ENCODE measurements around the gene PITRM1.
"Not testable (repeated sequence)": the region's sequence is repeated elsewhere in the genome, so short reads cannot be mapped to it uniquely, and the experiment has no call there.

The PITRM1 gene, protein sequence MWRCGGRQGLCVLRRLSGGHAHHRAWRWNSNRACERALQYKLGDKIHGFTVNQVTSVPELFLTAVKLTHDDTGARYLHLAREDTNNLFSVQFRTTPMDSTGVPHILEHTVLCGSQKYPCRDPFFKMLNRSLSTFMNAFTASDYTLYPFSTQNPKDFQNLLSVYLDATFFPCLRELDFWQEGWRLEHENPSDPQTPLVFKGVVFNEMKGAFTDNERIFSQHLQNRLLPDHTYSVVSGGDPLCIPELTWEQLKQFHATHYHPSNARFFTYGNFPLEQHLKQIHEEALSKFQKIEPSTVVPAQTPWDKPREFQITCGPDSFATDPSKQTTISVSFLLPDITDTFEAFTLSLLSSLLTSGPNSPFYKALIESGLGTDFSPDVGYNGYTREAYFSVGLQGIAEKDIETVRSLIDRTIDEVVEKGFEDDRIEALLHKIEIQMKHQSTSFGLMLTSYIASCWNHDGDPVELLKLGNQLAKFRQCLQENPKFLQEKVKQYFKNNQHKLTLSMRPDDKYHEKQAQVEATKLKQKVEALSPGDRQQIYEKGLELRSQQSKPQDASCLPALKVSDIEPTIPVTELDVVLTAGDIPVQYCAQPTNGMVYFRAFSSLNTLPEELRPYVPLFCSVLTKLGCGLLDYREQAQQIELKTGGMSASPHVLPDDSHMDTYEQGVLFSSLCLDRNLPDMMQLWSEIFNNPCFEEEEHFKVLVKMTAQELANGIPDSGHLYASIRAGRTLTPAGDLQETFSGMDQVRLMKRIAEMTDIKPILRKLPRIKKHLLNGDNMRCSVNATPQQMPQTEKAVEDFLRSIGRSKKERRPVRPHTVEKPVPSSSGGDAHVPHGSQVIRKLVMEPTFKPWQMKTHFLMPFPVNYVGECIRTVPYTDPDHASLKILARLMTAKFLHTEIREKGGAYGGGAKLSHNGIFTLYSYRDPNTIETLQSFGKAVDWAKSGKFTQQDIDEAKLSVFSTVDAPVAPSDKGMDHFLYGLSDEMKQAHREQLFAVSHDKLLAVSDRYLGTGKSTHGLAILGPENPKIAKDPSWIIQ

DNA sequence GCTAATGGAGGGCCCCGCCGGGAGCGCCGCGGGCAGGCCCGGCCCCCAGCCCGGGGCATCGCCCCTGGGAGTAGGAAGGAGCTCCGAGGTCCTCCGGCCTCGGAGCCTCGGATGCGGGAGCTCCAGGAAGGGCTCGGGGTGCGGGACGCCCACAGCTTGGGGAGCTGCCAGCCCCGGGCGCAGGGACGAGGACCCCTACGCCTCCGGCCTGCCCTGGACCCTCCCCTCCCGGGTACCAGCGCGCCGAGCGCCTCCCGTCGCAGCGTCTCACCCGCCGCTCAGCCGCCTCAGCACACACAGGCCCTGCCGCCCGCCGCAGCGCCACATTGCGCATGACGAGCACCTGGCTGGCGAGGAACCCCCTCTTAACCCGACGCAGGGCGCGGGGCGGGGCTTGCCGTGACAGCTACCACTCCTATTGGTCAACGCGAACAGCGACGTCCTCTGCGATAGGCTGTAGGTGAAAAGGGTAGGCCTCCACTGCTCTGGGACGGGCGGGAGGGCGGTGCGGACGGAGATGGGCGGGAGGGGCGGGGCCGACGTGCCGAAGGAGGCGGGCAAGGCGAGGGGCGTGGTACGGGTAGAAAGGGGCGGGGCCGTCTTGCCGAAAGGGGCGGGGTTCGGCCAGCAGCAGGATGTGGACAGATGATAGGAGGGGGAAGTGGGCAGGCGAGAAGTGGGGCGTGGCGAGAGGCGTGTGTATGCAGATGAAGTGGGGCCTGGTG, at the start of gene PITRM1:
PITRM1 (minus strand) TSS at position 337 of the 725 bp plus-strand sequence; CDS start at position 327, 10 bp downstream.
- peak; percentile 98 for DNase-seq (ENCODE audit: low read depth)

DNA sequence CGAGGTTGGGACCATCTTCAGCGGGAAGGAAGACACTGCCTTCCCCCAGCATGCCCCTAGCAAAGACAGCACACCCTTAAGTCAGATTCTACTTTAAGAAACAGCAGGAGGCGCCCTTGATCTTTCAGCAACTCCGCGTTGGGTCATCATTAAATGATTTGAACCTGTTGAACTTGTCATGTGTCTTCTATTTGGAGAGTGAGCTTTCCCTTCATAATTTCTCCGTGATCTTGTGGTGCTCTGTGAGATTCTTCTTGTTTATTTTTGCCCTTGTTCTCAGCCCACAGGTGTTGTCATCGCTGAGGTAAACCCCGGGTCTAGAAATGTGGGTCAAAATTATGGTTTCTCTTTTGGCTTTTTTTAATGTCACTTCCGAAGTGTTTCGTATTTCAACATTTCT, 49.5 kb upstream of the PITRM1 start:
- DNase-seq (ENCODE audit: low read depth), result no peak

DNA sequence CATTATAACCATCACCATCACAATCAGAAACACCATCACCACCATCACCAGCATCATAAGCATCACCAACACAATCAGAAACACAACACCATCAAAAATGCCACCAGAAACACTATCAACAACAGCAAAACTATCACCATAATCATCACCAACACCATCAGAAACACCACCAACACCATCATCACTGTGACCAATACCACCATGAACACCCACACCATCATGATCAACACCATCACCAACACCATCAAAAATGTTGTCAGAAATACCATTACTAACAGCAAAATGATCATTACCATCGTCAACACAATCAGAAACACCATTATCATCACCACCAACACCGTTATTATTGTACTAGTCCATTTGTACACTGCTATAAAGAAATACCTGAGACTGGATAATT, 49.0 kb upstream of the PITRM1 start:
- DNase-seq (ENCODE audit: low read depth), result not testable (repeated sequence)

DNA sequence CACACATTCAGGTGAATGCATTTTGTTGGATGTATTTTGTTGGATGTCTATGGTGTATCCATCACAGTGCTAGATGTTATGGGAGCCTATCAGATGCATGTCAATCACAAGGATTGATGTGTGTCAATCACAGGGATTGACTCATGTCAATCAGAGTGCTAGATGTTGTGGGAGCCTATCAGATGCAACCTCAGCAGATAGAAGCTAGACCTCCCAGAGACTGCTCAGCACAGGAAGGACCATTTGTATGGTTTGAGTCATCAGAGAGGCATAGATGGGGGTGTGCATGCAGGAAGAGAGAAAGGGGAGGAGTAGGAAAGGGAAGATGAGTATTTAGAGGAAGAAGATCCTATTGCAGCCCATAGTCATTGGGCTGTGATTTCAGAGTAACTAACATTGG, 48.3 kb upstream of the PITRM1 start:
- DNase-seq (ENCODE audit: low read depth), result no peak

DNA sequence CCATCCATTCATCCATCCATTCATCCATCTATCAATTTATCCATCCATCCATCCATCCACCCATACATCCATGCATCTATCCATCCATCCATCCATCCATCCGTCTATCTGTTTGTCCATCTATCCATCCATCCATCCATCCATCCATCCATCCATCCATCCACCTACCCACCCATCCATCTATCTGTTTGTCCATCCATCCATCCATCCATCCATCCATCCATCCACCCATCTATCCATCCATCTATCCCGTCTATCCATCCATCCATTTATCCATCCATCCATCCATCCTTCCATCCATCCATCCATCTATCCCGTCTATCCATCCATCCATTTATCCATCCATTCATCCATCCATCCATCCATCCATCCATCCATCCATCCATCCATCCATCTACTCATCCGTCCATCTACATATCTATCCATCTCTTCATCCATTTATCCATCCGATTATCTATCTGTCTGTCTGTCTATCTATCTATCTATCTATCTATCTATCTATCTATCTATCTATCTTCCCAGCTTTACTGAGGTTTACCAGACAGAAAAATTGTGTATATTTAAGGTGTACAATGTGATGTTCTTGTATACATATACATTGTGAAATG, 46.5 kb upstream of the PITRM1 start:
- not testable (repeated sequence) for DNase-seq (ENCODE audit: low read depth)

DNA sequence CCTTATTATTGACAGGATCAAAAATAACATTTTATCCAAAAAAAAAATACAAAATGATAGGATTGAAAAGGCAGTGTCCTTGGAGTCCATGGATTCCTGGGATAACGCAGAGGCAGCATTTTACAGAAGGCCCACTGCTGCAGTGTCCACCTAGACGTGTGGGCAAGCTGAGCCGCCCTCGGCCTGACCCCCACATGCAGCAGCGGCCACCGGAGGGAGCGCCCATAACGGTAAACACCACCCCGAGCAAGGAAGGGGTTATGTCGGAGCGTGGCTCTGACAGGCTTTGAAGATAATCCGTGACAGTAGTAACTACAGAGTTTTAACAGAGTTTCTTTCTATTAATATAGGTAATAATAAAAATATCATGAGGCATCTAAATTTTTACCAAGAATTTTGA, 45.3 kb upstream of the PITRM1 start:
- DNase-seq (ENCODE audit: low read depth), result no peak

DNA sequence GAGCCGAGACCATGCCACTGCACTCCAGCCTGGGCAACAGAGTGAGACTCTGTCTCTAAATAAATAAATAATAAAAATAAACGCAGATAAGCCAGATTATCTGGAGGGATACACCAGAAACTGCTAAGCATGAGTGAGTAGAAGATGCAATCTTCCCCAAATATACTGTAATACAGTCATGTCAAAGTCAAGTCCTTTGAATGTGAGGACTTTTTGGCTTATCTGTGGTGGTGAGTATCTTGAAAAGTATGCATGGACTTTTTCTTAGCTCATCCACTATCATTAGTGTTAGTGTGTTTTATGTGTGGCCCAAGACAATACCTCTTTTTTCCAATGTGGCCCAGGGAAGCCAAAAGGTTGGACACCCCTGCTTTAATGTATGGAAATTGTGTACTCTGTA, 44.7 kb upstream of the PITRM1 start:
- DNase-seq (ENCODE audit: low read depth), result no peak

DNA sequence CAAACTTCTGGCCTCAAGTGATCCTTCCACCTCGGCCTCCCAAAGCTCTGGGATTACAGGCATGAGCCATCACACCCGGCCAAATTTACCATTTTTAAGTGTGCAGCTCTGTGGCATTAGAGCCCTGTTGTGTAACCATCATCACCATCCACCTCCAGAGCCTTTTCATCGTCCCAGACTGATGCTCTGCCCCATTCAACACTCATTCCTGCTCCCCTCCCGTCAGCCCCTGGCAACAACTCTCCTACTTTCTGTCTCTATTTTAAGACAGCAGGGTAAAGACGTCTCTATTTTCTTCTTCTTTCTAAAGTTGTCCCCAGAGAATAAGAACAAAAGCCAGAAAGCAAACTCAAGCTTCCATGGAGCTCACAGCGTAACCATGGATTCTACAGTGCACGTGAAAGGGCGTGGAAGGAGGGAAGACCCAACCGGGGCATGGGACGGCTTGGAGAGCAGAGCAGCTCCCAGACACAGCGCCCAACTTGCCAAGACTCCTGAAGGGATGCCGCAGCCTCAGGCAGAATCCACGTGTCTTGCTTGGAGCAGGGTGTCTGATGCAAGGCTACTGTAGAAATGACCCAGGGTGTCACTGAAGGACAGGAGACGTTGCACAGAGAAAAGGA, 42.7 kb upstream of the PITRM1 start:
- DNase-seq (ENCODE audit: low read depth), result no peak

DNA sequence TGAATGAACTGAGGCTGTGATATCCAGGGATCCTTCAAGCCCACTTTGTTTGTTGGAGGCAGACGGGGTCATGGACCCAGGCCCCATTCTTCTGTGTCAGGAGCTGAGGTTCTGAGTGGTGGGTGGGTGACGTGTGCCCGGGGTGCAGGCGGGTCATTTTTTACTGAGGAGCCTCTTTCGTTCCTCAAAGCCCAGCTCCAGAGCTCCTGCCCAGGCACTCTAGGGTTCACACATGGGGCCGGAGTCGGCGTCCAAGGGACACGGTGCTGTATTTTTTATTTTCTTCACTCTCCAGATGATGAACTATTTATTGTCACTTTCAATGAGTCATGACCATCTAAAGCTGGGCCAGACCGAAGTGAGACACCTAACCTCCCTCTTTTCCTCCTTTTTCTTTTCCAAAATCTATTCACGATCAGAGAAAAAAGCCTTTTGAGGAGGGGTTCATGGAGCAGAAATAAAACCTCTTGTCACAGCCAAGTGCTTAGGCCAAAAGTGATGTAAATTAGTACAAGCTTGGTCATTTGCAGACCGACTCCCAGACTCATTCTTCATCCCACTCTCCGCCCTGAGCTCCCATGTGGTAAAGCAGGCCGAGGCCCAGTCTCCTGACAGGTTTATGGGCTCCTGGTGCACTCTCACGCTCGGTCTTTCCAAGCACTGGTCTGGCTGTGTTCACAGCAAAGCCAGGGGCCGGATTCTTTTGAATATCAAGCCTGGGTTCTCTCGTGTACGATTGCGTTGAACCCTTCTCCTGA, 41.4 kb upstream of the PITRM1 start:
- DNase-seq (ENCODE audit: low read depth), result no peak

DNA sequence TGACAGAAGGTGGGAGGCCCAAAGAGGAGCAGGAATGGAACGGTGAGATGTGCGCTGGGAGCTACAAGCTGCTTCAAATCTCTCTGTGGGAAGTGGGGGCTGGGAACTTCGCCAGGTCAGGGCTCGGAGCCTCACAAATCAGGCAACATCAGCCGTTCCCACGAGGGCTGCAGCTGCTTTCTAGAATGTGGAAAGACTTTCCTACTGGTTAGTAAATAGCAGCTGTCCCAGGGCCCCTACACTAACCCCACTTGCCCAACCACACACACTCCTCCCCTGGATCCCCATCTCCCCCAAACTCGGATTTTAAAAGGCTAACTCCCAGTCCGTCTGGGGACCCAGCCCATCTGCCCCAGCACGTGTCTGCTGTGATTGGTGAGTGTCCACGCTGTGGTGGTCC, 40.6 kb upstream of the PITRM1 start:
- DNase-seq (ENCODE audit: low read depth), result no peak

DNA sequence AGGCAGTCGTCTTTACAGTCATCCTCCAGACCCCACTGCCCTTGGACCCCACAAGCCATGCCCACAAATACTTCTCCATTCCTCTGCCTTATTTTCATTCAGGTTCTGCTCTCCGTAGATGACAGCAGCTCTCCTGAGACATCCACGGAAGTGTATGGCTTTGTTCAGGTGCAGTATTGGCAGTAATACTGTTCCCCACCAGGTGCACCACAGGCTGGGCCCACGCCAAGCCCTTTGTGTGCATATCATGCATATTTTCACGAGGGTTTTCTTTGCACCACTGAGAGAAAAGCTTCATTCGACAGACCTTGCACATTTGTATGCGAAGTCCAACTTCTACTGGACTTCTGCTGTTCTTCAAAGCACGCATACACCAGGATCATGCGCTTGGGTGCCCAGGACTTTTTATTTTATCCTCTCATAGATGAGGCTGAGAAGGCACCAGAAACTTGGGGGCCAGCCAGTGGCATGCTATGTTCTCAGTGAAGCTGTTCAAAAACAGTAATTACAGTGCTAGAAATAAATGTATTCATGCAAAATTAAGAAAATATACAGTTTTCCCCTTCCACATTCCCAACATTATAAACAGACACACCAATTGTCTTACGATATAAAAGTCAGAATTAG, 37.8 kb upstream of the PITRM1 start:
- DNase-seq (ENCODE audit: low read depth), result no peak

DNA sequence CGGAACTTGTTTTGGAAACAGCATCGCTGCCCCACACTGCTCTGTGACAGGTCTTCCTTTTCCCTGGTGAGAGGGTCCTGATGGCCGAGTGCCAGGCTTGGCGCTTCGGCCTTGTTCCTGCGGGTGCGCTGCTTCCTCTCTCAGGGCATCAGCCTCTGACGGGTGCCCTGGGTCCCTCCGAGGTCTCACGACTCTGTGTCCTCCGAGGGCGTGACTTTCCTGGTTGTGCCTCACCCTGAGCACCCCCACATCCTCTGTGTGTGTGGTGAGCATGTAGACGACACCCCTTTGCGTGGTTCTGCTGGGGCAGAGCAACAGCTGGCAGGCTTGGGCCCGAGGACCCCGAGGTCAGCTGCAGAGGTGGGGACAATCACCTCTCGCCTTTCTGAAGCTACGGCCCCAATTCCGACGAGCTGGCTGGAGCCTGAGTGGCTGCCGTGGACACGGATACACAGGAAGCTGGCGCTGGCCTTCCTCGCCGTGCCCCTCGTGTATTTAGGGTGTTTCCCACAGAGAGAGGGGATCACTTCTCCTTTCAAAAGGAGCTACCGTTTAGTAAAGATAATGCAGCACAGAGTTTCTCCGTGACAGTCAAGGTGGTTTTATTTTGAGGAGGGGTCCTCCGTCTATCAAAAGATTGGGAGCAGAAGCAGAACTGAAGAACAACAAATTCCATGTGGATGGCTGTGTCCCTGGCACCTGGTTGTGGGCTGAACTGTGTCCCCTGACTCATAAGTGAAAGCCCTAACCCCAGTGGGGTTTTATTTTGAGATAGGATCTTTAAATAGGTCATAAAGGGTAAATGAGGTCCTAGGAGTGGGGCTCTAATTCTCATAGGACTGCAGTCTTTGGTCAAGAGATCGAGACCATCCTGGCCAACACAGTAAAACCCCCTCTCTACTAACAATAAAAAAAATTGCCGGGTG, 36.2 kb upstream of the PITRM1 start:
- no peak for DNase-seq (ENCODE audit: low read depth)

DNA sequence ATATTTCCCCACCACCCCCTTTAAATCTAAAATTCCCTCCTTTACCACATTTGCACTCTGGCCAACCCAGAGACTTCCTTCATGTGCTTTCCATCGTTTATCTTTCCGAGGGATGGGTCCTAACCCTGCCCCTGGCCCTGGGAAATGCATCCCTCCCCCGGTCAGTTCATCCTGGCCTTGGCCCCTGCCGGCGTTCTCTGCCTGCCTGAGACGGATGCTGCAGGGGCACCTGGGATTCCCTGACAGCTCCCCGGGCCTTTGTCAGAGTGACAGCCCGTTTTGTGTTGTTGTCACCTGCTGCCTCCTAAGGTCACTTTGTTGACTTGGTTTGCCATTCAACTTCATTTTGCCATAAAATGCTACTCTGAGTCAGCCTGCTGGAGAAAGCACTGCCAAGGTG, 34.8 kb upstream of the PITRM1 start:
- DNase-seq (ENCODE audit: low read depth), result no peak

DNA sequence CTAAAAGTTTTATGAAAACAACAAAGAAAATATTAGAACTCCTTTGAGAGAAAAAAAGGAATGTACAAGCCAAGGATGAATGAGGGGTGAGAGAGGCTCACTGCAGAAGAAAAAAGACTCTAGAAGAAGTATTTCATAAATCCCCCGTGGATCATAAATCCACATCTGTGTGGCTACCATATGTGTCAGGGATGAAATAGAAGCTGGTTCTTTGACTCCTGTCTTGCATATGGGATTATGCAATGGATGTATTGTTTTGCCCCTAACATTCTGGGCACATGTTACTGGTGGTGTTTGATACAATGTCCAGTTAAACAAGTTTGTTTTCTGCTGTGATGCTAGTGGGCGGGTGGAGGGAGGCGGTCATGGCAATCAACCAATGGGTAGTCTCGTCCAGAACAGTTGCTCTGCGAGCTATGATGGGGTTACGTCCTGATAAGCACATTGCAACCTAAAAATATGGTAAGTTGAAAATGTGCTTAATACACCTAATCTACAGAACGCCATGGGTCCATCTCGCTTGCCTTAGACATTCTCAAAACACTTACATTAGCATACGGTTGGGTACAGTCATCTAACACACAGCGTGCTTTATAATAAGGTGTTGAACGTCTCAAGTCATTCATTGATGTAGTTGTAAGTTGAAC, 34.1 kb upstream of the PITRM1 start:
- no peak for DNase-seq (ENCODE audit: low read depth)

DNA sequence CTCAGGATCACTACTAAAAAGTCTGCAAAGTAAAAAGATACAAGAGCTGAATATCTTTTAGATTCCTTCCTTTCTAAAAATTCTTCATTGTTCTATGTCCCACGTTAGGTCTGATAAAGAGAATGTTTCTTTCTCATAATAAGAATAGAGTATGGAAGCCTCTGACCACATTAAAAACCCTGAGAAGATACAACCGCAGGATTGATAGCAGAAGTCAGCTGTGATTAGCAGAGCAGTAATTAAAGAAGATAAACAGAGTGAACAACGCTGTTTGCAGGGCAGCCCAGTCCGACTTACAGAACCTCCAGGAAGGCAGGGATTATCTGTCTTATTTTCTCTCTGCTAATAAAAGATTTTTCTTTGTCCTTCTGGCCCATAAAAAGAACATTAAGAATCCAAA, 31.4 kb upstream of the PITRM1 start:
- DNase-seq (ENCODE audit: low read depth), result no peak

DNA sequence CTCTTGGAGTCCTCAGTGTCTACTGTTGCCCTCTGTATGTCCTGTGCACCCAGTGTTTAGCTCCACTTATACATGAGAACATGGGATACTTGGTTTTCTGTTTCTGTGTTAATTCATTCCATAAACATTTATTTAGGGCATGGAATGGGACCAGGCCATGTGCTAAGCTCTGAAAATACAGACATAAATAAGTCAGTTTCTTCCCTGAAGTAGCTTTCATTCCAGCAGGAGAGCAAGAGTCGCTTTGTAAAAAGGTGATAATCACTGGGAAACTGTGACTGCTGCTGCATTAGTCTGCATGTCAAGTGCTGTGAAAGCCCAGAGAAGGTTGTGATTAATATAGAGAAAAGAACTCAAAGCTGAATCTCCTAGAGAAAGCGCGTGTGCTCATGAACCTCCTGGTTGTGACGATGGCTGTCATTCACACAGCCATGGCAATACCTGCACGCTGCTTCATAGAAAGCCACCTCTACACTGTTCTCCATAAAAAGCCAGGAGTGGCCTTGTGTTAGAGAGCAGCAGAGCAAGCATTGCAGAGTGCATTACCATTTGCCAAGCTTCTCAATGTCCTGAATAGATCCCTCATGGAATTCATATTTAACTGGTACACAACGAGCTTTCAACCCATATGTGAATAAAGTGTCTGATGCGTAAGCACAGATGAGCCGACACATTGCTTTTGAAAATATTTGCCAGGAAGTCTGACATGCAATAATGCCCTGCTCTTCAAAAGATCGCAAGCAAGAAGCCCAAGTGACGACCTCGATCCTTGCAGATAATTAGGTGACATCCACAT, 30.6 kb upstream of the PITRM1 start:
- DNase-seq (ENCODE audit: low read depth), result no peak

DNA sequence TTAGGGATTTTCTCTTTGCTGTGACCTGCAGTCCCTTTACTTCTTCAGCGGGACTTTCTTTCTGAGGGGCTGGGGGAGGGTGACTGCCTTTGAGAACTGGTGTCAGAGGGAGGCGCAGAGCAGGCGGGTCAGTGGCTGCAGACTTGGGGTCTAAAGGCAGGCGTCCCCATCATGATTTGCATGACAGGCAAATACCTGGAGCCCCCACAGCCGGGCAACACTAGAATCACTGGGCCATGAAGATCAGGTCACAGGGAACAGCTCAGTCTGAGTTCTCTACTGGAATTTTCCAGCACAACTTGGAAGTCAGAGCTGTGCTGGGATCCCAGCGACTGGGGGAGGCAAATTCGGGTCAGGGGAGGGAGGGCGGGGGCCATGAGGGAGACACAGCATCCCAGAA, 29.2 kb upstream of the PITRM1 start:
- no peak for DNase-seq (ENCODE audit: low read depth)

DNA sequence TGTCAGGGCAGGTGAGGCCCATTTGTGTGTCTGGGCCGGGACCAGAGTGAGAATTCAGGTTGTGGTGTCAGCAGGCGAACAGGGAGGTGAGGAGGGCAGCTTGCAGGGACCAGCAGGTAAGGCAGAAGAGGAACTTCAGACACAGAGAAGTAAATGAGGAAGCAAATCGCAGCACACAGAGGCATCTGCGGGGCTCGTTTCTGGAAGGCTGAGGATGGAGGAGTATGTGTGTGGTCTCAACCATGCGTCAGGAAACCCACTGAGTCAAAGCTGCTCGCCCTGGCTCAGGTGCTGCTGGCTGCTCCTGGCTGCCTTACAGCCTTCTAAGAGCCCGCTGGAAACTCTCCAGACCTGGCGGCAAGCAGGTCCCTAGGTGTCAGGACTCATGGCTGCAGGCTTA, 26.9 kb upstream of the PITRM1 start:
- DNase-seq (ENCODE audit: low read depth), result no peak

Measured in activated gamma-delta T cell treated with anti-CD3 and anti-CD28 coated beads, Interleukin-2, amount 50 U/mL, for 16 hours (primary cell).